Caki2 (cell line): ENCODE measurements around the gene RNLS. TPM values are rescaled to one million over a fixed set of nuclear protein-coding genes. Genes with fewer than 3 reads are reported as not detected.
A peak's percentile ranks its signal among the peaks of the same experiment; 100 is the strongest.

ENCODE experiments used
- DNase-seq: peaks from one replicate; pipeline ENCODE4 v3.0.0-alpha.2; 2015; ENCODE audit warnings: low read depth
- in situ Hi-C: cut with HindIII; loops from 2 replicates; pipeline ENCODE4 v1.10.0; 2016; ENCODE audit warnings: low sequenced_read_pairs, low pct_unique_long_range_greater_than_20kb, mixed read lengths
- total RNA-seq: library from RNA; depleted of rRNA; stranded (reverse); fragments of >200 nt; shearing (Covaris generic); gene quantifications from 2 replicates; pipeline ENCODE4 v1.2.3, GENCODE V29; 2014; ENCODE audit warnings: low replicate concordance

RNLS gene
- total RNA-seq, 1 experiment from 2014 or later = 19.1 TPM

DNA sequence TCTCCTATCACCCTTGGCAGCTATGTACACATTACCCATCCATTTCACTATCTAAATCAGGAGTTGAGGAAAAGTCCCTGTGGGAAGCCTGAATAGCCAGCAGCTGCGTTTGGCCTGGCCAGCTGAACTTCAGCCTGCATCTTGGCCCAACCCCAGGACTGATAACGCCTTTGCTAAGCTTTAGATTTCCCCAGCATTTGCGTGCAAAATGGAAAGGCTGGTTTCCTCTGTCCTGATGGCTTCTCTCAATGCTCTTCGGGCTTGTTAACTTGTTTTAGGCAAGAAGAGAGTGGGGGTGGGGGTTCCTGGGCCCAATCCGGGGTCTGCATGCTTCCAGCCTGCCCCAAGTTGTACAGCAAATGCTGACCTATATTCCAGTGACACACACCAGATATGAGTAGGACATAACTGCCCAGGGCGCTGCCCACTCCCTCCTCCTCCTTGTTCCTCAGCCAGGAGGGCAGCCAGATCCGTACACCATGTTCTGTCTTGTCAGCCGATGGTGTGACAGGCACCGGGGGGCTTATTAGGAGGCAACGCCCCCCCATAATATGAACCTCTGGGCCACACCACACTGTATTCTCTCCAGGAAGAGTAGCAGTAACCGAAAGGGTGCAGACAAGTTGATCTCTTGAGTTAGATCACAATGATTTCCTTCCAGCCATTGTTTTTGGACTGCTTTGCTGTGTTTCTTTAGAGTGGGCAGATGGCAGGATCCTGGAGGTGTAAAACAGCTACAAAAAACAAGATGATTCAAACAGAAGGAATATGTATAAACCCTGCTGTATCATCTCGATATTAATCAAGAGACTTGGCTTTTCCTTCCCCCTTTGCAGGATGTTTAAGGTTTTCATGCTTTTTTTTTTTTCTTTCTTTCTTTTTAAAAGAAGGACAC is 339.0 kb downstream of the RNLS start:
- DNase-seq = no peak

DNA sequence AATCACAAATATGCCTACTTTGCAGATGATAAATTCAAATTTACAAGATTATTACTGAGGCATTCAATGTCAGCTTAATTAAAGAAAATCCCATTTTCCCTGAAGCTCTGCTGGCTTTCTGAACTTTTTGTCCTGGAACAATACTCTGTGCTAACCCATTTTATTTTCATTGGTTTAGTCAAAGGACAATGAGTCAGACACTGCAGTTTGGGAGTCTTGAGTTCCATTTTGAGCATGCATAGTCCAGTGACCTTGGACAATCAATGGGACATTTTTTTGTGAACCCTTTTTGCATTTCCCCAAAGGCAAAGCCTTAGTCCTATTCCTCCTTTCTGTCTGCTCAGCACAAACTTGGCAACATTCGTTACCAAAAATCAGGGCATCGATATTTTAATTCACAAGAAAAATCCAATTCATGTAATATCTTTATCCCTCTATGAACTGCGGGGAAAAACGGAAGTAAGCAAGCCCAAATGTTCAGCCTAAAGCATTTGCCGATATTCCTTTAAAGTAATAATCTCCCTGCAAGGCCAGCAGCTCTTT is 339.8 kb downstream of the RNLS start:
- in situ Hi-C loops = no loop called here
- DNase-seq = no peak

More for the DNA sequence above, 339.0 kb downstream of the RNLS start:
- in situ Hi-C loops = no loop called here

DNA sequence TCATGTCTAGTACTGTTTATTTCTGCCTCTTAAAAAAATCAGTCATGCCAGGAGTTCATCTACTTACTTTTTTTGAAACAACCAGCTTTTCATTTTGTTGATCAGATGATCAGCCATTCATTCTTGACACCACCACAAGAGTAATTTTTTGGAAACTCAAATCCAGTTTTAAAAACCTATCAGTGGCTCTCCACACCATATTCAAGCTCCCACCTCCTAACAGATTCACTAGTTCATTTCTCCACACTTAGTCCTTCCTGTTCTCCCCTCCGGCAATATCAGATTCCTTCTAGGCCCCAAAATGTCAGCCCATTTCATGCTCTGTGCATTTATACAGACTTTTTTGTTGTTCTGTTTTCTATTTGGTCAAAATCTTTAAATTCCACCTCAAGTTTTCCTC is 341.6 kb downstream of the RNLS start:
- in situ Hi-C loops = no loop called here
- no peak for DNase-seq

DNA sequence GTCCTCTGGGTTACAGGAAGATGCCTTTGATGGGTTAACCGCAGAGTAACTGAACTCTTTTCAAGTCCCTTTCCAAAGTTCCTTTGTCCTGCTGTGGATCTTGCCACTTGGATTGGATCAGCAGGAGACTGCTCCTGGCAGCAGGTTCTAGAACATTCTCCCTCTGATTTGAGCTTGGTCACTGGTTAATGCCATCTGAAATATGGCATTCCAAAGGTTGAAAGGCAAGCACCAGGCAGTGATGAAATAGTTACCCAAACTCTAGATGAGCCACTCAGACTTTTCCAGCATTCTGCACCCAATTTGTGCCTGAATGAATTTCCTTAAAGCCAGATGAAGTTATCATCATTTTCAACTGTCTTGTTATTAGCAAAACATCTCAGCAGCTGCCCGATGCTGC is 343.9 kb downstream of the RNLS start:
- in situ Hi-C loops = no loop called here

DNA sequence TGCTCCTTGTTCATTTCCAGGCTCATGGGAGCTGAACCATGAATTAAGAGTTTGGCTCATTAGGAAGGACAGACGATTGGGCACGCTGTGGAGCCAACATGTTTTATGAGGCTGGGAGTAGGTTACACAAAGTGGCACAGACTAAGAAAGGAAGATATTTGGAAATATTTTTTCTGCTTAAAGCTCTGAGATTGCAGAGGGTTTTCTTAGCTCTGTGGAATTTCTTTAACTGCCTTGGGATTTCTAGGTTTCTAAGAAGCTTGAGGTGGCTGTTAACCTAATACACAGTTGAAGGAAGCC is 344.6 kb downstream of the RNLS start:
- DNase-seq = no peak
- in situ Hi-C loops = no loop called here

More for the DNA sequence above, 343.9 kb downstream of the RNLS start:
- DNase-seq = no peak

DNA sequence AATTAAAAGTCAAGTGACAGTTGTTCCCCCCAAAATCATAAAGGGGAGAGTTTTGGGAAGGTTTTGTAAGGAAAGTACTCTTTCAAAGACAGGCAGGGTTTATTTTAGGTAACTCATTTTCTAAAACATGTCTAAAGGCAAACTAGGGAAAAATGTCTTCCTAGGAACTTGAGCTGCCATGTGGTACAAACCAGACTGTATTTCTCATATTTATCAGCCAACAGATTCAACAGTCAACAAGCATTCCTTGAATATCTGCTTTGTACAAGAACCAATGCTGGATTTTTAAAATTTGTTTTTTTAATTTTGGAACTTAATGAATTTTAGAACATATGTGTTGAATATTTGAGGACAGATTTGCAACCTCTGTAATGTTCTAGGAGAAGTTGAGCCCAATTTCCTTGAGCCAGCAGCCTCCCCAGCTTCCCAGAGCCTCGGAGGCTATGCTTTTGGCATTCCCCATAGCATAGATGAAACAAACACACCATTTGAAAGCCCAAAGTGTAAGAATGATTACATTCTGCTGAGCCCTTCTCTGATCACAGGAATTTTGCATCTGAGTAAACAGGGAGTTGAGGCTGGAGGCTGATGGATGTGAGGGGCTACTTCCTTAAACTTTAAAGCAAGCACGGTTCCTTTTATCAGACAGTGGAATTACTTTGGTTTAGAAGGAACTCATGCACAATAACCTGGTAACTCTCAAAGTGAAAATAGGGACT is 345.1 kb downstream of the RNLS start:
- DNase-seq = no peak
- in situ Hi-C loops = no loop called here

DNA sequence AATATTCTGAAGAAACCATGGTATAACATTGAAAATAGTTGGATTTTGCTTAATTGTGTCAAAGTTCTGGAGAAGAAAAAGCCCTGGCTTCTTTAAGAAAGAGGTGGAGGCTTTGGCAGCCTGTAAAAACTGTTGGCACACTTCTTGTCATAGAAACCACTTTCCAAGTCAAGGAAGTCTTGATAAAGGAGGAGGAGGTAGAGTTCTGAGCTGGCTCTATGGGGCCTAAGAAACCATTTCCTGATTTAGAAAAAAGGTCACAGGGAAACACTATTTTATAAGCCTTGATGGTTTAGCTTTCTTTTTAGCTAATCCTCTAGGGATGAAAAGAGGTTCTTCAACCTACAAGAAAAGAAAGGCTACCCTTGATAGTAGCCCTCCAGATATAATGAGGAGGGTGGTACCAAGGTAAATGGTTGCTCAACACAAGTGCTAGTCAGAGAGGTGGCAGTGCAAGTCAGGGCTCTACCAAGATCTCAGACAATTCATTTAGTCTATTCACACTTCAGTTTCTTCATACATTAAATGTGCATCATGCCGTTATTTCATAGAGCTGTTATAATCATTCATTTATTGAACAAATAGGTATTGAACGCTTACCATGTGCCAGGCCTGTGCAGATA is 346.9 kb downstream of the RNLS start:
- in situ Hi-C loops = no loop called here

DNA sequence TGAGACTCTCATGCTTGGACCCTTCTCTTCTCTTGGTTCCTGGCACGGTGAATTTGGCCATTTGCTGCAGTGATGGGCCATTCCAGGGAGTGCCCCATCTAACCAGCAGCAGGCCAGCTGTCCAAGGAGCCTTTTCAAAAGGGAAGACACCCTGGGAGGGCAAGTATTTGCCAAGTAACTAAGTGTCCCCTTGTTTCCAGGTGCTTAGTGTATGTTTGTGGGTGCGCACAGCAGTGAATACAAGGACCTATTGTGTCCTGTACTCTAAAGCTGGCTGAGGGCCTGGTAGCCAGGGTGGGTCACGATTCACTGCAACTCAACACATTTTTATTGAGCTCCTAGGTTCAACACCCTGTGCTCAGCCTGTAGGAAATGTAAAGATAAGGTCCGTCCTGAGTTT is 348.8 kb downstream of the RNLS start:
- DNase-seq = no peak
- in situ Hi-C loops = no loop called here

More for the DNA sequence above, 346.9 kb downstream of the RNLS start:
- no peak for DNase-seq

DNA sequence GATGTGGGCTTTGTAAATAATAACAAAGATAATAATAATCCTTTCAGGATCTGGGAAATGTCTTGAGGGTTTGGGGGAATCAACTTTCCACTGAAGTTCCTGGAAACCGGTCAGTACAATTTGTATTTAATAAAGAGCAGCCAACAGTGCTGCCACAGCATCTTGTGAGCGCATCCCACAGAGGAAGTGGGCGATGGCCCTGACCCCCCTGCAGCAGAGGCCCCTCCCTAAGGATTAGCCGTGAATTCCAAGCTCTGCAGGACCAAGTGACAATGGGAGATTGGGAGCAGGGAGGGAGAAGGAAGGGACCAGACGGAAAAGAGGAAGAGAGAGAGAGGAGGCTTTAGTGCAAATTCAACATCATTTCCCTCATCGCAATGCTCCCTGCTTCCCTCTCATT is 349.2 kb downstream of the RNLS start:
- in situ Hi-C loops = no loop called here
- no peak for DNase-seq

DNA sequence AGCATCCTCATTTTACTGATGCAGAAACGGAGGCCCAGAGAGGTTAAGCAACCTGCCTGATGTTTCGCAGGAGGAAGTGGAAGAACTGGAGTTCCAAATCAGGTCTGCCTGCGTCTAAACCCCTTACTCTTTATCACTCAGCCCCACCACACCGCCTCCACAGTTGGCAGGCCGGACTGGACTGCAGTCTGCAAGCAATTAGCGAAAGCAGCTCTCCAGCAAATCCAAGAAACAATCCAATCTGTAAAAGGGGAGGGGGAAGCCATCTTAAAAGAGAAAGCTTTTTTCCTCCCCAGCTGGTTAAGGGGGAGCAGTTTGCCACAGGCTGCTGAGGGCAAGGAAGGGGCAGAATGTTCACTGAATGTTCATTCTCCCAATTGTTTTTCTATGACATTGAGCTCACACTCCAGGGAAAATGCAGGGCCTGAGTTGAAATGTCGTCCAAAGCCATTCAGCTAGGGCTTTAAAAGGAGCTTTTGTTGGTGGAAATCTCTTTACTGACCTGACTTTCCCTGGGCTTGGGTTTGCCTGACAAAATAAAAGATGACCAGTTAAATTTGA is 350.1 kb downstream of the RNLS start:
- in situ Hi-C loops = no loop called here
- DNase-seq = no peak

DNA sequence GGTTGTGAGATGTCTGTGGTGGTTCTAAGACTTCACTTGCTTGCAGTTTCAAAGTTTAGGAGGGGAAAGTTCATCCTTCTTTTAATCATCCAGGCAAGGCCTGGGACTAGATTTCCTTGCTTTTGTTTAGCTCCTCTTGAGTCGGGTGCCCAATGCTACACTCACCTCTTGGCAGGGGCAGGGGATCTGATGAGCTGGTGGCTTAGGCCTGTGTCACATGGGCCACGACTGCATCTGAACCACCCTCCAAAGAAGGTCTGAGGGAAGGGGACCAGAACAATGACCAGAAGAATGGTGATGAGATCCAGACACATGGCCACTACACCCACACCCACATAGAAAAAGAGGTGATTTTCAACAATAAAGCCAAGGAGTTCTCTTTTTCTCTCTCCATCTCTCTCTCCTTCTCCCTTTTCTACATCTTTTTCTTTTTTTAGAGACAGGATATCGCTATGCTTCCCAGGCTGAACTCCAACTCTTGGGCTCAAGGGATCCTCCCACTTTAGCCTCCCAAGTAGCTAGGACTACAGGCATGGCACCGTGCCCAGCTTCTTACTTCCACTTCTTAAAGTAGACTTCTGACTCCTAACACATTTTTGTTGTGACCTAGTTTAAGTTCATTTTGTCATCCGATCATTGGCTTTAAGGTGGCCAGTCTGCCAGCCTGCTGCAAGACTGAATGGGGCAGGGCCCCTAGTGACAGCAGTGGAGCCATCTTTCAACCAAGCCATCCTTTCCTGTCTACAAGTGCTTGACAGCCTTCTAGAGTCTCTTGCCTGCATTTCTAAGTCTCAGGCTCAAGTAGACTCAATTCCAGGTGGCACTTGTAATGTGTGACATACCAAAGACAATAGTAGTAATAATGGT is 350.9 kb downstream of the RNLS start:
- in situ Hi-C loops = no loop called here
- DNase-seq = no peak

DNA sequence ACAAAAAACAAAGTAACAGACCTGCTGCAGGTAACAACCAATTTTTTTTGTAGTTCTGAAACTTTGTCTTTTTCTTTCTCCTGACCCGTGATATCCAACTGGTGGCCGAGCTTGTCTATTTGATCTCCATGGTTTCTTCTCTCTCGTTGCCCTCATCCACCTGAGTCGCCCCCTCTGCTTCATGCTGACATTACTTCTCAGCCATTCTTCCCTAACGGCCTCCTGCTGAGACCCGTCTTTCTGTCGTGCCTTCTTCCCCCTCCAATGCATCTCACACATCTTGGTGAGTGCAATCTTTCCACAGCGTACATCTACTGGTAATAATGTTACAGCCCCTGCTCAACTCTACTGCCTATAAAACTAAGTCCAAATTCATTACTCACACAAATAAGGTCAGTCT is 352.9 kb downstream of the RNLS start:
- in situ Hi-C loops = no loop called here
- DNase-seq = no peak

DNA sequence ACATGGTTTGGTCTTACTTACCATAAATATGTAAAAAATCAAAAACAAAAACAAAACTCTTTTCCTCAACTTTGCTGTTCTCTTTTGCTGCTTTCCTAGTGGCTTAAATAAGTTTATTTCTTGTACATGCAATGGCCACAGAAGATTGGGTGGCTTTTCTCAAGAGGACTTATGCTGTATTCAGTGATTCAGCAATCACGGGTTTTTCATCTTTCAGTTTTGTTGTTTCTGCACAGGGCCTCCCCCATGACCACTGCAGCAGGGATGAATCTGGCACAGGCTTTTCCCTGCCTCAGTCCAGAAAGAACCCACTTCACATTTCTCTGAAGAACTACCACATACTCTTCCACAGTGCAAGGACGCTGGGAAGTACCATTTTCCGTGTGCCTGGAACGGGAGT is 355.0 kb downstream of the RNLS start:
- no peak for DNase-seq
- in situ Hi-C loops = no loop called here

DNA sequence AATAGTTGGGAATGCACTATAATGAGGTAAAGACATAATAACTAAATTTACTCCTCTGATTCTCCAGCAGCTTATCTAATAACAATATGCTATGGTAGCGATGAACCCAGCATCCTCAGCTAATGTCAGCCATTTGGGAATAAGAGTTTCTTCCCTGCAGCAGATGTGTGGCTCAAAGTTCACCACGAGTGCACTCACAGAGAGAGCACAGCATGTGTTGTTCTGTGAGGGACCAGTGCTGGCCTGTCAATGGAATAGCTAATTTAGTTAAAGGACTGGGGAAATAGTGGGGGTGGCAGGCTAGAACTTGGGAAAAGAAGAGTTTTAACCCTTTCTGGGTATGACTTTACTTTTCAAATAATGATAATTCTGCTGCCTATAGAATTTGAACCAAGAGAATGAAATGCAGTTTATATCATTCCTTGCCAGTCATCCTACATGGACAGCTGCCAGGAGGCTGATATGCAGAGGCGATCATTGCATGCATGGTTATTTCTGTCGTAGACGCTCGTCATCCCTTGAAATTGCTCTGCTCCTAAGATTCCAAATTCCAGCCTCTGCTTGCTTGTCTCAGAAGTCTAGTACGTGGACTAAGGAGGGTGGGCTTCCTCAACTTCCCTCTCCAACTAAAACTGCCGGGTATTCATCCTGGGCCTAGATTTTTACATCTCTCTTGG is 355.6 kb downstream of the RNLS start:
- peak; percentile 12 for DNase-seq
- in situ Hi-C loops = no loop called here

DNA sequence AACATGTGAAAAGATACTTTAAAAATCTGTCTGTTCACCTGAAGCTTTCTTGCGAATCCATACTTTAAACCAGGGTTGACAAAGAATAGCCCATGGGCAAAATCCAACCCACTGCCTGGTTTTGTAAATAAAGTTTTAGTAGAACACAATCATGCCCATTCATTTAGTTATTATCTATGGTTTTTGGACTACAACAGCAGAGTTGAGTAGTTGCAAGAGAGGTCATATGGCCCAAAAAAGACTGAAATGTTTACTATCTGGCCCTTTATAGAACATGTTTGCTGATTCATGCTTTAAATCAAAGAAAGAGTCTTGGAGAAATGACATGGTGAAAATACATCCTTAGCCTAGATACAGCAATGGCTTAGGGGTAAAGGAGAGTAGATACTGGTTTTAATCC is 356.2 kb downstream of the RNLS start:
- in situ Hi-C loops = no loop called here
- DNase-seq = no peak

DNA sequence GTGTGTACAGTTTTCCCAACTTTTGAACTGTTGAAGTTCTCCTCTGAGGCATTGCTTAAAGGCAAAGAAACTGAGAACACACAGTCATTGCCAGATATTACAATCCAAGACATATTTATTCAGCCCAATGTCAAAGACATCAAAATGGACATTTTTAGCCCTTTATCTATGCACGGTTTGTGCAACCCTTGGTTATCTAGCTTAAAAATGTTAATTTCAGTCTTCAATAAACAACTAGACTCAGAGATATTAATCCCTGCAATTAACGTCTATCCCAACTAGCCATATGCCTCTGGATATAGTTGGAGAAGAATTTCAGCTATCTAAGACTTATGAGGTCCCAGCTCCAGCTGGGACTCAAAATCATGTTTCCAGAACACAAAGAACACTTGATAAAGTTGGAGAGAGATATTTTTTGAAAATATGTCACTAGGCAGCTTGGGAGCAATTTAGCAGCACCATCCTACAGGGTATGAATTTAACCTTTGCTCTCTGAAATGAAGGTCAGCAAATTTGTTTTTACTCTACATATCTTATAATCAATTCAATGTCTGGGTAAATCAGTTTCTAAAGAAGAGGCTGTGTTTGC is 357.0 kb downstream of the RNLS start:
- DNase-seq = no peak
- in situ Hi-C loops = no loop called here
